ENCODE data around the gene MCTP1. TPM values are rescaled to one million over a fixed set of nuclear protein-coding genes. Genes with fewer than 3 reads are reported as not detected.

Gene MCTP1
- total and polyA plus RNA-seq, 9 of the 15 experiments (the other 6 are each of a cell fraction or from before 2014, with no cell fraction given), result 0.04 to 0.93 (median 0.06) TPM; not detected in 4

DNA sequence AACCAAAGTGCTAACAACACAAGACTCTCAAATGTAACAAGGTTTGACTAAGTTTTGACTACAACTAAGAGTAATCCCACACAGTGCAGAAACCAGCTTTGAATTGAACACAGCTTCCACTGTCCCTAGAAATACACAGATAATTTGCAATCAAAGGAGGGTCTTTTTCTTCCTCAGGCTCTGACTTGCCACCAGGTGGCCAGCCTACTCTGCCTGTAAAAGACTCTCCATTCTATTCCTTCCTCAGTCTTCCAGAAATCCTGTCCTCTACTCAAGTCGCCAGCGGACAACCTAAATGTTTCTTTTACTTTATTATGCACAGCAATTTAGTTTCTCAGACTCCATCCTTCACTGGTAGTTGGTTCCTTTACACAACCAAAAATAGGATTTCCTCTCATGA, 32.2 kb upstream of the MCTP1 start (continued):
- TF ChIP-seq CTCF (IDR thresholded peaks at IDR 0.05 in 2 of 3, conservative IDR thresholded peaks at IDR 0.05 in 1 of 3; ENCODE audit: insufficient read depth in 2 of 3, low read depth in 1 of 3, low read length in 3 of 3) (peak; percentile 13 to 38 (median 22); a peak in 2 of 6 replicates), STAT5A (IDR thresholded peaks at IDR 0.05; ENCODE audit: borderline replicate concordance, low read length) (no peak)
- TF ChIP-seq, protein P1, sequence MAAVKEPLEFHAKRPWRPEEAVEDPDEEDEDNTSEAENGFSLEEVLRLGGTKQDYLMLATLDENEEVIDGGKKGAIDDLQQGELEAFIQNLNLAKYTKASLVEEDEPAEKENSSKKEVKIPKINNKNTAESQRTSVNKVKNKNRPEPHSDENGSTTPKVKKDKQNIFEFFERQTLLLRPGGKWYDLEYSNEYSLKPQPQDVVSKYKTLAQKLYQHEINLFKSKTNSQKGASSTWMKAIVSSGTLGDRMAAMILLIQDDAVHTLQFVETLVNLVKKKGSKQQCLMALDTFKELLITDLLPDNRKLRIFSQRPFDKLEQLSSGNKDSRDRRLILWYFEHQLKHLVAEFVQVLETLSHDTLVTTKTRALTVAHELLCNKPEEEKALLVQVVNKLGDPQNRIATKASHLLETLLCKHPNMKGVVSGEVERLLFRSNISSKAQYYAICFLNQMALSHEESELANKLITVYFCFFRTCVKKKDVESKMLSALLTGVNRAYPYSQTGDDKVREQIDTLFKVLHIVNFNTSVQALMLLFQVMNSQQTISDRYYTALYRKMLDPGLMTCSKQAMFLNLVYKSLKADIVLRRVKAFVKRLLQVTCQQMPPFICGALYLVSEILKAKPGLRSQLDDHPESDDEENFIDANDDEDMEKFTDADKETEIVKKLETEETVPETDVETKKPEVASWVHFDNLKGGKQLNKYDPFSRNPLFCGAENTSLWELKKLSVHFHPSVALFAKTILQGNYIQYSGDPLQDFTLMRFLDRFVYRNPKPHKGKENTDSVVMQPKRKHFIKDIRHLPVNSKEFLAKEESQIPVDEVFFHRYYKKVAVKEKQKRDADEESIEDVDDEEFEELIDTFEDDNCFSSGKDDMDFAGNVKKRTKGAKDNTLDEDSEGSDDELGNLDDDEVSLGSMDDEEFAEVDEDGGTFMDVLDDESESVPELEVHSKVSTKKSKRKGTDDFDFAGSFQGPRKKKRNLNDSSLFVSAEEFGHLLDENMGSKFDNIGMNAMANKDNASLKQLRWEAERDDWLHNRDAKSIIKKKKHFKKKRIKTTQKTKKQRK (IDR thresholded peaks at IDR 0.05; ENCODE audit: borderline replicate concordance, low read depth, low read length), result no peak

GRCh38 chr5:95304711-95305110, 19.8 kb upstream of the MCTP1 start:
- H3K4me1 ChIP-seq (replicated peaks in 1 of 2; ENCODE audit: control insufficient read depth in 2 of 2, insufficient read depth in 2 of 2, low read length in 2 of 2), result no peaks in the 10 kb centered on the region
- no peak overlapping the region for H3K4me2 ChIP-seq (ENCODE audit: insufficient read depth, low read length)
- H3K4me3 ChIP-seq, result no peak overlapping the region
- intact Hi-C loops (cut with micrococcal nuclease) (no loop called here), in situ Hi-C loops (cut with MboI) (no loop called here)
- ChIA-PET POLR2A (no interaction called here), CTCF (ENCODE audit: low intra/inter-chr PET ratio) (no interaction called here)
- H3K27me3 ChIP-seq (ENCODE audit: control insufficient read depth in 2 of 2, insufficient read depth in 2 of 2, low read length in 2 of 2), result no peaks in the 10 kb centered on the region
- no peaks in the 10 kb centered on the region for H4K20me1 ChIP-seq (replicated peaks; ENCODE audit: control insufficient read depth, insufficient read depth, low read length)
- FAIRE-seq, result no peak
- H3K9me3 ChIP-seq (replicated peaks; ENCODE audit: control insufficient read depth, insufficient read depth, low read depth, low read length), result no peaks in the 10 kb centered on the region
- H3K9ac ChIP-seq (ENCODE audit: insufficient read depth in 1 of 2, low read depth in 2 of 2, low read length in 2 of 2), result no peak overlapping the region
- no peaks in the 10 kb centered on the region for H3K9me1 ChIP-seq (ENCODE audit: control insufficient read depth, insufficient read depth, low read length)
- no peak for ATAC-seq
- no peak overlapping the region for H3K27ac ChIP-seq (ENCODE audit: extremely low read depth, low read depth, low read length)
- 2% methylated on average over 2 of the region's 2 CpGs for WGBS (ENCODE audit: insufficient coverage, low coverage, missing lambda C conversion rate)
- DNase-seq (ENCODE audit: extremely low read depth in 1 of 4, low spot score in 3 of 4), result no peak
- no peaks in the 10 kb centered on the region for H3K79me2 ChIP-seq (ENCODE audit: control insufficient read depth, insufficient read depth, low read length)
- no TSS peak for BruUV-seq (replicated peaks)
- no peak overlapping the region for H2AFZ ChIP-seq (ENCODE audit: low read depth, low read length)
- H3K36me3 ChIP-seq (ENCODE audit: control insufficient read depth, insufficient read depth, low read length), result no peaks in the 10 kb centered on the region
- TF ChIP-seq DDX20 (tag; IDR thresholded peaks at IDR 0.05; ENCODE audit: low read depth) (no peak), SREBF2 (CRISPR knock-in tag; IDR thresholded peaks at IDR 0.05) (no peak), XRCC5 (IDR thresholded peaks at IDR 0.05; ENCODE audit: low read depth, low read length) (no peak), CSDE1 (IDR thresholded peaks at IDR 0.05) (no peak), CEBPG (CRISPR knock-in tag; IDR thresholded peaks at IDR 0.05) (no peak), CEBPG (tag; conservative IDR thresholded peaks at IDR 0.05 in 1 of 2, IDR thresholded peaks at IDR 0.05 in 1 of 2) (no peak), TCFL5 (CRISPR knock-in tag; conservative IDR thresholded peaks at IDR 0.05) (no peak)
- TF ChIP-seq, protein P2, sequence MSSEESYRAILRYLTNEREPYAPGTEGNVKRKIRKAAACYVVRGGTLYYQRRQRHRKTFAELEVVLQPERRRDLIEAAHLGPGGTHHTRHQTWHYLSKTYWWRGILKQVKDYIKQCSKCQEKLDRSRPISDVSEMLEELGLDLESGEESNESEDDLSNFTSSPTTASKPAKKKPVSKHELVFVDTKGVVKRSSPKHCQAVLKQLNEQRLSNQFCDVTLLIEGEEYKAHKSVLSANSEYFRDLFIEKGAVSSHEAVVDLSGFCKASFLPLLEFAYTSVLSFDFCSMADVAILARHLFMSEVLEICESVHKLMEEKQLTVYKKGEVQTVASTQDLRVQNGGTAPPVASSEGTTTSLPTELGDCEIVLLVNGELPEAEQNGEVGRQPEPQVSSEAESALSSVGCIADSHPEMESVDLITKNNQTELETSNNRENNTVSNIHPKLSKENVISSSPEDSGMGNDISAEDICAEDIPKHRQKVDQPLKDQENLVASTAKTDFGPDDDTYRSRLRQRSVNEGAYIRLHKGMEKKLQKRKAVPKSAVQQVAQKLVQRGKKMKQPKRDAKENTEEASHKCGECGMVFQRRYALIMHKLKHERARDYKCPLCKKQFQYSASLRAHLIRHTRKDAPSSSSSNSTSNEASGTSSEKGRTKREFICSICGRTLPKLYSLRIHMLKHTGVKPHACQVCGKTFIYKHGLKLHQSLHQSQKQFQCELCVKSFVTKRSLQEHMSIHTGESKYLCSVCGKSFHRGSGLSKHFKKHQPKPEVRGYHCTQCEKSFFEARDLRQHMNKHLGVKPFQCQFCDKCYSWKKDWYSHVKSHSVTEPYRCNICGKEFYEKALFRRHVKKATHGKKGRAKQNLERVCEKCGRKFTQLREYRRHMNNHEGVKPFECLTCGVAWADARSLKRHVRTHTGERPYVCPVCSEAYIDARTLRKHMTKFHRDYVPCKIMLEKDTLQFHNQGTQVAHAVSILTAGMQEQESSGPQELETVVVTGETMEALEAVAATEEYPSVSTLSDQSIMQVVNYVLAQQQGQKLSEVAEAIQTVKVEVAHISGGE (CRISPR knock-in tag; IDR thresholded peaks at IDR 0.05), result no peak
